GM19468 (cell line): ENCODE data around the gene CDC5L.
"Not testable (repeated sequence)": the region's sequence is repeated elsewhere in the genome, so short reads cannot be mapped to it uniquely, and the experiment has no call there.

Experiments
- ATAC-seq: cut with Tn5 transposase; IDR thresholded peaks from one replicate; pipeline ENCODE4 v1.9.1; 2021; ENCODE audit warnings: mild to moderate bottlenecking, moderate library complexity, moderate number of reproducible peaks; ENCODE audit not compliant: unreplicated experiment; ENCODE audit errors: extremely low read depth

The CDC5L gene

GRCh38 chr6:44449181-44449580, 61.7 kb downstream of the CDC5L start:
- ATAC-seq = not testable (repeated sequence)

GRCh38 chr6:44451803-44452695, 64.5 kb downstream of the CDC5L start:
- no peak for ATAC-seq

- no peak for ATAC-seq
These were observed 65.2 kb downstream of the CDC5L start for GRCh38 chr6:44452725-44453124.

GRCh38 chr6:44453146-44453545, 65.6 kb downstream of the CDC5L start:
- no peak for ATAC-seq

GRCh38 chr6:44454198-44454597, 66.7 kb downstream of the CDC5L start:
- ATAC-seq = no peak

GRCh38 chr6:44456070-44456965, 68.8 kb downstream of the CDC5L start:
- no peak for ATAC-seq

GRCh38 chr6:44456966-44457292, 69.4 kb downstream of the CDC5L start:
- no peak for ATAC-seq

- ATAC-seq = no peak
These were observed 70.1 kb downstream of the CDC5L start for GRCh38 chr6:44457596-44457995.

GRCh38 chr6:44458551-44458950, 71.0 kb downstream of the CDC5L start:
- ATAC-seq = no peak

- ATAC-seq = no peak
These were observed 74.8 kb downstream of the CDC5L start for GRCh38 chr6:44462335-44462734.

GRCh38 chr6:44462797-44463727, 75.6 kb downstream of the CDC5L start:
- no peak for ATAC-seq

- ATAC-seq = no peak
These were observed 76.4 kb downstream of the CDC5L start for GRCh38 chr6:44463728-44464450.

- ATAC-seq = no peak
These were observed 77.2 kb downstream of the CDC5L start for GRCh38 chr6:44464527-44465310.

- ATAC-seq = no peak
These were observed 79.4 kb downstream of the CDC5L start for GRCh38 chr6:44466955-44467354.

- ATAC-seq = no peak
These were observed 81.3 kb downstream of the CDC5L start for GRCh38 chr6:44468835-44469234.

GRCh38 chr6:44470115-44470464, 82.6 kb downstream of the CDC5L start:
- no peak for ATAC-seq

- no peak for ATAC-seq
These were observed 83.2 kb downstream of the CDC5L start for GRCh38 chr6:44470746-44471145.

GRCh38 chr6:44471271-44471981, 83.9 kb downstream of the CDC5L start:
- no peak for ATAC-seq
